IPS DF 4.7 (cell line): ENCODE data around the gene LRRC28.
"Not testable (repeated sequence)": the region's sequence is repeated elsewhere in the genome, so short reads cannot be mapped to it uniquely, and the experiment has no call there.

Experiments
- DNase-seq: peaks from one replicate; pipeline ENCODE4 v3.0.0-alpha.2; 2013; ENCODE audit warnings: low spot score; ENCODE audit errors: extremely low read depth

LRRC28 gene

DNA sequence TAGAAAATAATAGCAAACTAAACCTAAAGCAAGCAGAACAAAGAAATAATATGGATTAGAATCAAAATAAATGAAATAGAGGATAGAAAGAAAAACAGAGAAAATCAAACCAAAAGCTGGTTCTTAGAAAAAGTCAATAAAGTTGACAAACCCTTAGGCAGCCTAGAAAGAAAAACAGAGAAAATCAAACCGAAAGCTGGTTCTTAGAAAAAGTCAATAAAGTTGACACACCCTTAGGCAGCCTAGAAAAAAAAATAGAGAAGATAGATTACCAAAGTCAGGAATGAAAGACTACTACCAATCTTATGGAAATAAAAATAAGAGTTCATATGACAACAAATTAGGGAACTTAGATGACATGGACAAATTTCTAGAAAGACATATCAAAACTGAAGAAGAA, 142.4 kb downstream of the LRRC28 start:
- DNase-seq: no peak

DNA sequence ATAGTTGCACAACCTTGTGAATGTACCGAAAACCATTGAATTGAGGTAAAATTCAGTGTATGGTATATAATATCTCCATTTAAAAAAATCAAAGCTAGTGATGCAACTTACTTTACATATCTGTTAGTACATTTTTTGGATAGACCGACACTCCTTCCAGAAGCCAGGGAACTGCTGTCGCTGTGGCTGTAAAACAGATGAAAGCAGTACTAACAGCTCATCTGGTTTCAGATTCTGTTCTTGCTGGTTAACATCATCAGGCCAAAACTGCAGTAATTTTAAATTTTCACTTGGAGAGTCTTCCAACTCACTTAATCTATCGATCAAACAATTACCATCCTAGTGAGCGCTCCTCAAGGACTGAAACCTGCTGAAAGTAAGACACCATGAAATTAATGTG, 145.1 kb downstream of the LRRC28 start:
- DNase-seq: no peak

DNA sequence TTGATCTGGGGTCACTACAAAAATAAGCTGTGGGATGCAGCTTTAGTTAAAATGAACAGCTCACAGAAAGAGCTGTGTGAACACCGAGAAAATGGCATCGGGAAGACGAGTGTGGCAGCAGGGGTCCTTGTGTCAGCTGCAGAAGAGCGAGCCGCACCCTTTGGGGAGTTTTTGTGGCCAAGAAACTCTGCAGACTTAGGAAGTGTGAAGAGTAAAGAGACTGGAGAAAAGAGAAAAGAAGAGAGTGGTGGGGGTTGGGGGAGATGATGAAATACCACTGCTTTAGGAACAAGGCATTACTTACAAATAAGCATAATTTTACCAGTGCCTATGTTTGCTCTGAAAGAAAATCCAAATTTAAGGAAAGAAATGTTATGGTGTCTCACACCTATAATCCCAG, 147.8 kb downstream of the LRRC28 start:
- DNase-seq: no peak

DNA sequence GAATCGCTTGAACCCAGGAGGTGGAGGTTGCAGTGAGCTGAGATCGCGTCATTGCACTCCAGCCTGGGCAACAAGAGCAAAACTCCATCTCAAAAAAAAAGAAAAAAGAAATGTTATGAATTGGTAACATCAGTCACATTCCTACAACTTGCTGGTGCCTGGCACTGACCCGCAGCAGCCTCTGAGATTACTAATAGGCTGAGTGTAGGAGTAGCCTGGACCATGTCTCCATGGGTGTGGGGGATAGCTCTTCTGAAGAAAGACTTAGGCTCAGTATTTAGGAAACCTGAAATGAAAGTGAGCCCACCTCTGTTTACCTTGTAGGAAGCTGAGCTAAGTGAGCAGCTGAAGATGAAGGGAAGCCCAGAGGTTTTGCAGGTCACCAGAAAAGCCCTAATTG, 148.3 kb downstream of the LRRC28 start:
- DNase-seq: no peak

DNA sequence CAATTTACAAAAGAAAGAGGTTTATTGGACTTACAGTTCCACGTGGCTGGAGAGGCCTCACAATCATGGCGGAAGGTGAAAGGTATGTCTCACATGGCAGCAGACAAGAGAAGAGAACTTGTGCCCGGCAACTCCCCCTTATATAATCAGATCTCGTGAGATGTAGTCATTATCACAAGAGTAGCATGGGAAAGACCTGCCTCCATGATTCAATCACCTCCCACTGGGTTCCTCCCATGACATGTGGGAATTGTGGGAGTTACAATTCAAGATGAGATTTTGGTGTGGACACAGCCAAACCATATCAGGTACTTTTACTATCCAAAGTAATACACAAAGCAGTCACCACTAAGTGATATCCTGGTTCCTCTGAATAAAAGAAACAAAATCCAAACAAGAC, 149.9 kb downstream of the LRRC28 start:
- DNase-seq: not testable (repeated sequence)

DNA sequence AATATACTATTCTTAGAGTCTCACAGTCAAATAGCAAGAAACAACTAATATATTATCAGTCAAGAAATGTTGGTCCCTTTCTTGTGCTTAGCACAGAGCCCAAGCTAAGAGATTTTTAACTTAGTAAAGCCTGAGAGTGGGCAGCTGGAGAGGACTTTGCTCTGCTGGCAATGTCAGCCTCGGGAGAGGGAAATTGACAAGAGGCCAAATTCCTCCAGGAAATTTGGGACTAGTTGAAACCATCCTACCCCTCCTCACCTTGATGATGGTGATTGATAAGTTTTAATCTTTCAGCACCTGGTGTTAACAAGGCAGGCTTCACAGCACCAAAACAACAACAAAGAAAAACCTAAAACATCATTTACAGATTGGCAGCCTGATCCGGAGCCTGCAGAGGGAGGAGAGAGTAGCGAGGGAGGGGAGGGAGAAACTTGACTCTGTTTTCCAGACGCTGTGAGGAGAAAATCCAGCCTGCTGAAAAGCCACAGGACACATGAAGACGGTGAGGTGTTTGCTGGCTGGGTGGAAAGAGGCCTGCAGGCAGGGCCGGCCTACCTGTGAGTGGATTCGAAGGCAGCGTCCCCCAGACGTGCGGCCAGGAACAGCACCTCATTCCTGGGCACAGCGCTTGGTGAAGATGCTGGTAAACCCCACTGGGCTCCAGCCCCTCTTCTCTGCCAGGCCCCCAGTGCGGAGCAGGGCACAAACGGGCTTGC, 150.9 kb downstream of the LRRC28 start:
- no peak for DNase-seq

DNA sequence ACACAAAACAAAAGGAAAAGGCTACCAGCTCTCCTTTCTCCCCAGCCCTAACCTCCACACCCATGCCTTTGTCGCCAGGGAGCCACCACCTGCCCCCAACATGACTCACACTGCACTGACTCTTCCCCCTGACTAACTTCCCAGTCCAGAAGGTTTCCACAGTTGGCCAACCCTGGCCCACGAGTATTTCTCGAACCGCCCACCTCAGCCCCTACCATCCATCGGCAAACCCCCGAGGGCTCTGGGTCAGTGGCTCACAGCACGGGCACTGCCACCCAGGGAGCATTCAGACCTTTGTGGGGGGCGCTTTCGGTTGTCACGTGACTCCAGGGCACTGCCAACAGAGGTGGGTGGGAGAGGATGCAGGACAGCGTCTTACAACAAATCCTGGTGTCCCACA, 152.3 kb downstream of the LRRC28 start:
- DNase-seq: no peak

DNA sequence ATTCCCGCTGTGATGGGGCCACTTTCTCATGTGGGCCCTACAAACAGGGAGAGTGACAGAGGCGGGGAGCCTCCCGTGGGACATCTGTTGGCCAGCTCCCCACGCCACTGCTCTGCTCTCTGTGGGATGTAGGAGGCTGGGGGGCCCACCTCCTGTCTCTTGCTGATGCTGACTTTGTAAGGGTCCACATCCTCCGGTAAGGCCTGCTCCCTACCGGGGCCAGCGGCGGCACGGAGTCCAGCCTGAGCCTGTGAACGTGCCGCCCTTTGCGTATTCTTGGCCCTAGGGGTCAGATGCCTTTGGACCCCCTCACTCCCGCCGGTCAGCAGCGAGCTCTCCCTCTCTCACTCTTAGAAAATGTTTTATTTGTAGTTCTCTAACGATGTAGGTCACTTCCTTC, 153.2 kb downstream of the LRRC28 start:
- no peak for DNase-seq

DNA sequence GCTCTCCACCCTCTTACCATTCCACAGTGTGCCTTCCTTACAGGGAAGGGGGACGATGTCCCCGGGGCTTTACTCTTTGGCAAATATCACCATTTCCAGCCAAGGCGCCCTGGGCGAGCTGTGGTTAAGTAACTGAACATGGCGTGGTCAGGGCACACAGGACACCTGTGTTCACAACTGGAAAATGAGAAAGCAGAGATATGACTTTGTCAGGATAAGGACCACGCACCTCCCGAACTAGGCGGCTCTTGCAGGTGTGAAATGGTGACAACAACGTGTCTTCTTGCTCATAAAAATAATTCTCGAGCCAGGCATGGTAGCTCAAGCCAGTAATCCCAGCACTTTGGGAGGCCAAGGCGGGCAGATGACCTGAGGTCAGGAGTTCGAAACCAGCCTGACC, 154.8 kb downstream of the LRRC28 start:
- no peak for DNase-seq

DNA sequence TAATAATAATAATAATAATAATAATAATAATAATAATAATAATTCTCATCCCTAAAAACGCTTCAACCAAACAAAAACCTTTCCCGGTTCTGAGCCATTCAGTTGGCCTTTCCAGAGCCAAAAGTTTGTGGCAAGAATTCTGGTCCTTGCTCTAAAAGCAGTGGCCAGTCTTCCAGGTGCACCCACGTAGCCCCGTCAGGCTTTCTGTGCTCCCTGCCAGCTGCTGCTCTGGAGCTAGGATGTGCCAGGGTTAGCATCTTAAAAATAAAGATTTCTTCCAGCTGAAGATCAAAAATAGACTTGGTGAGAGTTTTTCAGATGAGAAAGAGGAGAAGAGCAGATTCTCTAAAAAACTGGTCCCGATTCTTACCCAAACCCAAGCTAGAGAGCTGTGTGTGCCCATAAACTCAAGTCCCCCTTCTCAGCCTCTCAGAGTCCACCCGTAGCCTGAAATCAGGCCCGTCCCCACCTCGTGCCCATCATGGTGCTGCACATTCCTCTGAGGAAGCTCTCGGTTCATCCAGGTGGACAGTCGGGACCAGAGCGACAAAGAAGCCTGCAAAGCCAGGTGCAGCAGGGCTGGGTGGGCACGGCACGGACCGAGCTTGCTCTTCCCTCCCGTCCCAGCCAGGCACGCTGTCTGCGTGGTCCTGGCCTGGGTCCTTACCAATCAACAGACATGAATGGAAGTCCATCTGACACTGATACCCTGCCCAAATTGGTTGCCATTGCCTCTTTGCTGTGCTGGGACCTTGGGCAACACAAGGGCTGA, 155.6 kb downstream of the LRRC28 start:
- DNase-seq: no peak

DNA sequence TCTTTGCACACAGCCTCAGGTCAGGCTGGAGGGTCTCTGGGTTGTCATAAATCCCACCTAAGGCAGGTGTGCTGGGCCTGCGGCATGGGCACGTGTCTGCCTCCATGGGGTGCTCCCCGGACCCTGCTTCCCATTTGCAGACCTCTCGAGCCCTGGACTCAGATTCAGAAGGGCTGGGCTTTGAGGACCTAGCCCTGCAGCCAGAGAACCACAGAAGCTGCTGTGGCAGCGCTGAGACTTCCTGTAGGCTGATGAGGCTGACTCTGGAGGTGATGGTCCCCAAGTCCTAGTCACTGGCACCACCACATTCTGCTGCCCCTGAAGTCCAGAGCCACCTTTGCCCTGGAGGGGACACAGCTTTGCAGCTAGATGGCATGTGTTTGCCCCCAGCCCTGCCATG, 156.4 kb downstream of the LRRC28 start:
- DNase-seq: no peak

DNA sequence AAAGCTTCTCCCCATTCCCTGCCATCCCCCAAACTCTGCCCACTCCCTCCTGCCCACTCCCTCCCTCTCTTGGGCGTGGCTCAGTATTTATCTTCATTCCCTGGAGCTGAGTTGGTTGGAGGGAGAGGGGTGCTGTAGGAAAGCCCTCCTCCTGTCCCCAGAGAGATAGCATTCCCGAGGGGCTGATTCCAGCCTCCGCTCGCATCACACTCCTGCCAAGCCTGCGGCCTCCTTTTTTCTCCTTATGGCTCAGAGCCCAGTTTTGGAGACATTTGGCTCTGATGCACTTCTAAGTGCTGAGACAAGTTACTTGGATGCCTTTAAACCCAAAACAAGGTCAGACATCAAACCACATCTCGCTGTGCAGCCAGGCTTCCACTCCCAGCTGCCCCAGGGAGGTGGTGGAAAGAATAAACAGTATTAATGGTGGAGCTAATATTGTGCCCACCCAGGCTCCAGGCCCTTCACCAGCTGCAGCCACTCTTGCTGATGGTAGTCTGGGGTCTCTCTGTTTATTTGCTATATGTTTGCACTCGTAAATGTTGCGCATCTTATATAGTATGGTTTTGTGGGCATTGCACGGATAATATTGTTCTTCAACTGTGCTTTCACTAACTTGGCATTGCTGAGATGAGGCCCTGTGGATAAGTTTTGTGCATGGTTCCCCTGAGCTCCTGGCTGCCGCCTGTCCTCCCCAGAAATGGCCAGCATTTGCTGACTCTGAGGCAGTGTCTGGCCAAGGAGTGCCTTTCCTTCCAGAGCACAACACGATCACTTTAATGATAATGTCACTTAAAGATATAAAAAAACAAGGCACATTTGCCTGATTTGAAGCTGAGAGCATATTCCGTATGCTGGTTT, 157.2 kb downstream of the LRRC28 start:
- no peak for DNase-seq

DNA sequence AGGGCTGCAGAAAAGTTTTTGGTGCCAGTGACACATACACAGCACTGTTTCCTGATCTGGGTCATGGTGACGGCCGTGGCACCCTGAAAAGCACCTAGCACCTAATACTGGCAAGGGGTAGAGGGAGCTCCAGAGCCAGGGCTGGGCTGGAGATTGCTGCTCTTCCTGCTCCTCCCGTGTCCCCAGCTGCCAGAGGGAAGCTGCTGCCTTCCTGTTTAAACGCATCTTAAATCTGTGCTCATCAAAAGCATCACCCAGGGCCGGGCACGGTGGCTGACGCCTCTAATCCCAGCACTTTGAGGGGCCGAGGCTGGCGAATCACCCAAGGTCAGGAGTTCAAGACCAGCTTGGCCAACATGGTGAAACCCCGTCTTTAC, 157.8 kb downstream of the LRRC28 start:
- no peak for DNase-seq

DNA sequence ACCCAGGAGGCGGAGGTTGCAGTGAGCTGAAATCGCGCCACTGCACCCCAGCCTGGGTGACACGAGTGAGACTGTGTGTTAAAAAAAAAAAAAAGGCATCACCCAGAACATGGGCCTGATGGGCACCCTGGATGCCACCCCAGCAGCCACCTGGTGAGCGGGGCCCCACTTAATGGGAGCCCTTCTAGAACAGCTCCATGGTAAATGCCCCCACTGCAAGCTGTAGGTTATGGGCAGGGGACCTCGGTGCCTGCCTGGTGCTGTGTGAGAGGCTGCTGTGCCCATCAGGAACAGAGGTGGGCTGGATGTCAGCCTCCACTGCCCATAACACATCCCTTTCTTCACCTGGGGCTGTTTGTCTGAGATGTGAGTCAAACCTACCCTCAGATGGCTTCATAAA, 158.3 kb downstream of the LRRC28 start:
- DNase-seq: no peak

DNA sequence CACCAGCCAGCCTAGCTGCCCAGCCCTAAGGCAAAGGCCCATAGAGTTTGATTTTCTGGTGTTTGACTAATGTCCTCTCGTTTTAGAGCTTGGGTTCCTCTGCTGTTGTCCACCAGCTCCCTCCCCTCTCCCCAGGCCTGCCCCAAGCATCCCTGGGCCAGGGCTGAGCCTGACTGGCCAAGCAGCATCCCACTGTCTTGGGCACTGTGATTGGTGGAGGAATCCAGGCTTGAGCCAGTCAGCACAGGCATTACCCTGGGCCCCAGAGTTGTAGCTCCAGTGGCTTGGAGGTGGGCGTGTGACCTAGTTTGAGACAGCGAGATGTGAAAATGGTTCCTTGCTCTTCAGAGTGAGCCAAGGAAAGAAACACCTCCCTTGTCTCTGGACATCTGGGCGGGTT, 159.2 kb downstream of the LRRC28 start:
- DNase-seq: no peak

DNA sequence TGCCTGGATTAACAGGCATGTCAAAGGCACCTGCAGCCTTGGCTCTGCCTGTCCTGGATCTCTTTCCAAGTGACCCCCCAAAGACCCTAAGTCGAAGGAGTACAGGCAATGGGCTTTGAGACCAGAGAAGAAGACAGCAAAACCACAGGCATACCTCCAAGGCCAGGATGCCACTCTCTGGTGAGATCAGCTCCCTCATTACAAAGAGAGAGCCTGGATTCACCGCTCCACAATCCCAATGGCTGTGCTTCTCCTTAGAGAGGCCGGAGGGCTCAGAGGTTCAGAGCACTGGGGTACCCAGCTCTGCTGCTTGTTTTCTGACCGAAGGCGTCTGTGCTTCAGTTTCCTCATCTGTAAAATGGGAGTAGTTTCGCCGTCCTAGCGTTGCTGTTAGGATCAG, 160.0 kb downstream of the LRRC28 start:
- DNase-seq: no peak

DNA sequence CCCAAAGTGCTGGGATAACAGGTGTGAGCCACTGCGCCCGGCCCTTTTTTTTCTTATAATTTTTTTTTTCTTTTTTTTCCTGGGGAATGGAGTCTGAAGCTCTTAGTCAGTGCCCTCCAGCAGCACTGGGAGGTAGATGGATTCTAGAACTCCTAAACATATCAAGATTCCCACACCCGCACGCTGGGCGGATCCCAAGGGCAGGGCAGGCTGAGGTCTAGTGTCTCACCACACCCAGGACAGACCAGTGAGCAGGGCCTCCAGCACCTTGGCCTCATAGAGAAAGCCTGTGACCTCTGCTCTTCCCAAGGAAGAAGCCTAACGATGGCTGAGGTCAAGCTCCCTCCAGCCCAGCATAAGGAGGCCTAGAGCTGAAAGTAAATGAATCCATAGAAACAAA, 160.8 kb downstream of the LRRC28 start:
- no peak for DNase-seq

DNA sequence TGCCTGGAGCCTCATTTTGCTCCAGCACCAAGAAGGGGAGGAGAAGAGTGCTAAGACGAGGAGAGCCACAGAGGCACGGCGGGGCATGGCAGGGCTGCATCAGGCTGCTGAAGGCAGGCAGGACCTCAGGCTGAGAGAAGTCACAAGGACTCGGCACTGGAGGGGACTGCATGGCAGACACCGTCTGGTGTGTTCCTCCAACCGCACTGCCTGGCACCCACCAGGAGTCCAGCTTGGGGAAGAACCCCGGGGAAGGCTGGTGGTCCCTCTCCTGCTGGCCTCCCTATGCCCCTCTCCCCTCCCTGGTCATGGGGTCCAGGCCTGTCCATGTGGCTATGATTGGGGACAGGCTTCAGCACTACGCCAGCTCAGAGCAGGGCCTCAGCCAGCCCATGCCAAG, 161.3 kb downstream of the LRRC28 start:
- no peak for DNase-seq

DNA sequence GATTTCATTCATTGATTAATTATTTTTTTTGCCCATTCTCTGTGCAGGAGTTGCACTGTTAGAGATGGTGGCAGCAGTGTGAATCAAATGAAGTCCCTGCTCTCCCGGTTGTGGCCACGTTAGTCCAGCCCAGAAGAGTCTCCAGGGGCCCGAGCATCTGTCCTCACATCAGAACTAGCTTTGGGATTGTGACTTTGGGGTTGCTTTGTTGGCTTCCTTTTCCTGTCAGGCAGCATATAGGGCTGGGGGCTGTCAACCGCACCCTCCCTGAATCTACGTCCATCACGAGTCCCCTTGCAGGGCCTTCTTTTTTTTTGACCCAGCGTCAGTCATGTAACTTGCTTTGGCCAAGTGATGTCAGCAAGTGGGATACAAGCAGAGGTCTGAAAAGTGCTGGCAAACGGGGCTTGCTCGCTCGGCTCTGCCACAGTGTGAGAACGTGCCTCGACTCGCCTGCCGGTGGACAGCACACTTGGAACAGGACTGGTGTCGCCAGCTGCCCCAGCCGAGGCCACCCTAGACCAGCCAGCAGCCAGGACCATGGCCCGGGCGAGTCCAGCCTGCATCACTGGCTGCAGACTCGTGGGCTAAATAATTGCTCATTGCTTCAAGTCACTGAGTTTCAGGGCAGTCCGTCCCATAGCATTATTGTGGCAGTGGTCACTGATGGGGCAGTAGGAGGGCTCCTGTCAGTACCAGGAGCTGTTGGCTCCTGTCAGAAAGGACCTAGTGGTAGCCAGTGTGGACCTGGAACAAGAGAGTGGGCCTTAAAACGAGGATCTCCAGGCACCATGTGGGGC, 162.9 kb downstream of the LRRC28 start:
- DNase-seq: no peak

DNA sequence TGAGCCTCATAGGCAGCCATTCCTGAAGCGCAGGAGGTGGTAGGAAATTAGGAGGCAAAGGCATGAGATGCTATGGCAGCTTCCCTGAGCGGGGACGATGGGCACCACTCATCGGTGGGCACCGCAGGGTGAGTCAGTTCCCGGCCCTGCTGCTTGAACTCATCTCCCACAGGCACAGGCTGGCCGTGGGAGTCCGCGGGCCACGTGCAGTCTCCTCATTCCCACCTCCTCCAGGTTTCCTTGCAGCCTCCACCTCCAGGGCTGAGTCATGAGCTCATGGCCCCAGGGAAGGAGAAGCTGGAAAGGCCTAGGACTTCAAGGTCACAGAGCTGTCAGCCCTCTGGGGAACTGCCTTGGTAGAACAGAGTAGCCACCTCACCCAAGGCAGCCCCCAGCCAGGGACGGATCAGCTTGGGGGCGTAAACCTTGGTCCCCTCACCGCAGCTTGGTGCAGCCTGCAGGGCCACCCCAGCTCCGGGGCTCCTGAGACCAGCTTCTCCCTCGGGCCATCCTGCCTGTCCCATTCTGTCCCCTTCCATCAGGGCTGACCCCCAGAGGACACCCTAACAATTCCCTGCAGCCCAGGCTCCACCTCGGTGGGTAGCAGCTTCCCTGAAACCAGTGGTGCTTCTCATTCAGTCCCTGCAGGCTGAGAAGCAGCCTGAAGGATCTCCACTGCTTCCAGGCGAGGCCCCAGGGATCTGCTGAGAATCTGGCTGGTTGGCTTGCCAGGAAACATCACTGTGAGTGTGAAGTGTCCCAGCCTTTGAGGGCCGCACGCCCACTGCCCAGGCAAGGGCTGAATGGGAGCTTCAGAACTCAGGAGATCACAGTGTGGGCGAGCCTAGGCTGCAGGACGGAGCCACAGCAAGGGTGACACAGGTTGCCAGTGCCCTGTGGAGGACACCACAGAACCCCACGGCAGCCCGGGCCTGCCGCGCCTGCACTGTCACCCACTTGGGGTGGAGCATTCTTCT, 163.8 kb downstream of the LRRC28 start:
- no peak for DNase-seq
